ENCODE results near the gene NCOA4. TPM values are rescaled to one million over a fixed set of nuclear protein-coding genes. Genes with fewer than 3 reads are reported as not detected.

NCOA4 gene
- total and polyA plus RNA-seq, 2 donors (not counting 3 experiments of a cell fraction or from before 2014, with no cell fraction given) = 62.1 to 127 TPM

GRCh38 chr10:46019177-46019528 is 11.3 kb downstream of the NCOA4 start:
- peaks cover 88% of the 10 kb centered on the region for H3K79me2 ChIP-seq (ENCODE audit: control insufficient read depth, insufficient read depth, low read length)
- H3K9me3 ChIP-seq (replicated peaks; ENCODE audit: control insufficient read depth, insufficient read depth, low read length) = no peaks in the 10 kb centered on the region
- H2AFZ ChIP-seq (ENCODE audit: low read depth, low read length) = no peak overlapping the region
- no peaks in the 10 kb centered on the region for H3K9me1 ChIP-seq (replicated peaks; ENCODE audit: control insufficient read depth, extremely low read depth, insufficient read depth, low read length)
- BruUV-seq (replicated peaks) = no TSS peak
- peak overlapping the region in 1 of 3 experiments; percentile 25 for H3K4me3 ChIP-seq (replicated peaks in 1 of 3; ENCODE audit: insufficient read depth in 1 of 3, low read depth in 1 of 3, low read length in 3 of 3)
- peaks cover 6 to 9% of the 10 kb centered on the region in 2 experiments for H3K36me3 ChIP-seq (ENCODE audit: control insufficient read depth in 2 of 2, extremely low read depth in 1 of 2, insufficient read depth in 2 of 2, low read length in 2 of 2)
- DNase-seq (ENCODE audit: low read depth, low spot score) (peak; percentile 13), FAIRE-seq (no peak)
- H3K4me2 ChIP-seq (ENCODE audit: insufficient read depth, low read length) = peak overlapping the region; percentile 81
- peaks cover 52% of the 10 kb centered on the region for H3K4me1 ChIP-seq (ENCODE audit: control insufficient read depth, extremely low read depth, insufficient read depth, low read length)
- peak overlapping the region; percentile 57 for H3K9ac ChIP-seq (replicated peaks; ENCODE audit: extremely low read depth, insufficient read depth, low read length)
- dilution Hi-C loops (cut with MboI; ENCODE audit: extremely low pct_ligation_motif_present, low sequenced_read_pairs) (no loop called here), intact Hi-C loops (cut with micrococcal nuclease) (no loop called here)
- H3K27ac ChIP-seq (ENCODE audit: insufficient read depth, low read depth, low read length) = peak overlapping the region; percentile 81
- POLR2A ChIA-PET = interaction anchor here (1.1 kb wide), 1 partner anchor 9 kb away, joined by 3 read pairs; no protein-coding TSS in a partner anchor
- no peaks in the 10 kb centered on the region for H4K20me1 ChIP-seq (replicated peaks; ENCODE audit: control insufficient read depth, extremely low read depth, insufficient read depth, low read length)
- H3K27me3 ChIP-seq (ENCODE audit: control insufficient read depth in 2 of 2, insufficient read depth in 2 of 2, low read length in 2 of 2) = no peaks in the 10 kb centered on the region
- CTCF ChIA-PET = interaction anchor here (1.7 to 3.9 kb wide), 3 partner anchors 10 to 769 kb away, joined by 5 to 18 read pairs (median 9); no protein-coding TSS in a partner anchor
- no peak for TF ChIP-seq POLR2AphosphoS5 (IDR thresholded peaks at IDR 0.05; ENCODE audit: insufficient read depth, low read depth, low read length)
- no peak for TF ChIP-seq EZH2 (IDR thresholded peaks at IDR 0.05; ENCODE audit: borderline replicate concordance, low read depth, low read length, severe bottlenecking)

- Histone ChIP-seq H3K9ac (replicated peaks; ENCODE audit: extremely low read depth, insufficient read depth, low read length) (peak overlapping the region; percentile 57), H3K79me2 (ENCODE audit: control insufficient read depth, insufficient read depth, low read length) (peaks cover 82% of the 10 kb centered on the region), H3K4me1 (ENCODE audit: control insufficient read depth, extremely low read depth, insufficient read depth, low read length) (peaks cover 49% of the 10 kb centered on the region), H3K4me3 (replicated peaks in 1 of 3; ENCODE audit: insufficient read depth in 1 of 3, low read depth in 1 of 3, low read length in 3 of 3) (peak overlapping the region in 1 of 3 experiments; percentile 25), H3K9me3 (replicated peaks; ENCODE audit: control insufficient read depth, insufficient read depth, low read length) (no peaks in the 10 kb centered on the region), H3K36me3 (ENCODE audit: control insufficient read depth in 2 of 2, extremely low read depth in 1 of 2, insufficient read depth in 2 of 2, low read length in 2 of 2) (peaks cover 9% of the 10 kb centered on the region in 2 experiments), H3K27me3 (ENCODE audit: control insufficient read depth in 2 of 2, insufficient read depth in 2 of 2, low read length in 2 of 2) (no peaks in the 10 kb centered on the region), H4K20me1 (replicated peaks; ENCODE audit: control insufficient read depth, extremely low read depth, insufficient read depth, low read length) (no peaks in the 10 kb centered on the region), H3K4me2 (ENCODE audit: insufficient read depth, low read length) (peak overlapping the region; percentile 81), H2AFZ (ENCODE audit: low read depth, low read length) (no peak overlapping the region), H3K27ac (ENCODE audit: insufficient read depth, low read depth, low read length) (peak overlapping the region; percentile 81), H3K9me1 (replicated peaks; ENCODE audit: control insufficient read depth, extremely low read depth, insufficient read depth, low read length) (no peaks in the 10 kb centered on the region)
- BruUV-seq (replicated peaks) = no TSS peak
- no peak for TF ChIP-seq POLR2A (IDR thresholded peaks at IDR 0.05; ENCODE audit: low read depth, low read length)
- peak; percentile 59 for TF ChIP-seq POLR2AphosphoS5 (IDR thresholded peaks at IDR 0.05; ENCODE audit: insufficient read depth, low read depth, low read length)
- TF ChIP-seq GATA2 (IDR thresholded peaks at IDR 0.05; ENCODE audit: insufficient read depth, insufficient read length, low read depth, low read length) = peak; percentile 71
- TF ChIP-seq EZH2 (IDR thresholded peaks at IDR 0.05; ENCODE audit: borderline replicate concordance, low read depth, low read length, severe bottlenecking) = no peak
- TF ChIP-seq MAX (IDR thresholded peaks at IDR 0.05; ENCODE audit: insufficient read depth, insufficient read length) = no peak
- no peak for TF ChIP-seq CTCF (IDR thresholded peaks at IDR 0.05; ENCODE audit: extremely low read depth in 1 of 2, insufficient read depth in 1 of 2, low read depth in 1 of 2, low read length in 2 of 2)
- peak; percentile 56 for TF ChIP-seq JUN (IDR thresholded peaks at IDR 0.05; ENCODE audit: borderline replicate concordance, insufficient read depth, insufficient read length, low read depth)
- peak; percentile 47 for TF ChIP-seq FOS (IDR thresholded peaks at IDR 0.05; ENCODE audit: borderline replicate concordance, insufficient read depth, low read length)
- TF ChIP-seq MYC (IDR thresholded peaks at IDR 0.05; ENCODE audit: low read depth, low read length) = no peak
- FAIRE-seq = no peak
- ChIA-PET POLR2A (interaction anchor here (1.1 kb wide), 1 partner anchor 9 kb away, joined by 3 read pairs; no protein-coding TSS in a partner anchor), CTCF (interaction anchor here (1.0 to 3.9 kb wide), 6 partner anchors 10 to 768 kb away, joined by 3 to 18 read pairs (median 7); no protein-coding TSS in a partner anchor)
- peak; percentile 86 for DNase-seq (ENCODE audit: low read depth, low spot score)
- dilution Hi-C loops (cut with MboI; ENCODE audit: extremely low pct_ligation_motif_present, low sequenced_read_pairs) (no loop called here), intact Hi-C loops (cut with micrococcal nuclease) (no loop called here)
Measured at GRCh38 chr10:46018453-46019176, 11.8 kb downstream of the NCOA4 start.

Measured in endothelial cell of umbilical vein (primary cell).